GM21723 (cell line): ENCODE data around the gene FRS3.

Source experiments
- ATAC-seq: cut with Tn5 transposase; IDR thresholded peaks from one replicate; pipeline ENCODE4 v1.9.1; 2021; ENCODE audit warnings: mild to moderate bottlenecking, moderate library complexity; ENCODE audit not compliant: unreplicated experiment

FRS3 gene

GRCh38 chr6:41744236-41744787, 35.4 kb downstream of the FRS3 start:
- no peak for ATAC-seq

GRCh38 chr6:41743406-41744235, 36.1 kb downstream of the FRS3 start:
- ATAC-seq: no peak

- no peak for ATAC-seq
Observed at GRCh38 chr6:41741625-41742490, 37.8 kb downstream of the FRS3 start.

- ATAC-seq: no peak
Observed at GRCh38 chr6:41740366-41741162, 39.1 kb downstream of the FRS3 start.

GRCh38 chr6:41739041-41739440, 40.7 kb downstream of the FRS3 start:
- ATAC-seq: no peak

GRCh38 chr6:41737591-41738130, 42.0 kb downstream of the FRS3 start:
- no peak for ATAC-seq

- no peak for ATAC-seq
Observed at GRCh38 chr6:41736800-41737555, 42.7 kb downstream of the FRS3 start.

- ATAC-seq: no peak
Observed at GRCh38 chr6:41736186-41736733, 43.4 kb downstream of the FRS3 start.

- peak; percentile 53 for ATAC-seq
Observed at GRCh38 chr6:41735427-41736185, 44.1 kb downstream of the FRS3 start, which contains the start of gene TFEB. Gene TFEB (minus strand): TSS chr6:41735608. CDS start chr6:41691213, 44,395 bp downstream.

- ATAC-seq: peak; percentile 27
Observed at GRCh38 chr6:41734666-41735426, 44.9 kb downstream of the FRS3 start.

GRCh38 chr6:41733707-41734665, 45.7 kb downstream of the FRS3 start:
- ATAC-seq: peak; percentile 44

- ATAC-seq: no peak
Observed at GRCh38 chr6:41733360-41733706, 46.4 kb downstream of the FRS3 start.

GRCh38 chr6:41732591-41733359, 46.9 kb downstream of the FRS3 start:
- ATAC-seq: peak; percentile 41

GRCh38 chr6:41732149-41732548, 47.6 kb downstream of the FRS3 start:
- no peak for ATAC-seq

GRCh38 chr6:41731561-41732086, 48.1 kb downstream of the FRS3 start:
- no peak for ATAC-seq
